ENCODE measurements around the gene SPRN. TPM values are rescaled to one million over a fixed set of nuclear protein-coding genes. Genes with fewer than 3 reads are reported as not detected.

Gene SPRN
- total and polyA plus RNA-seq, 11 donors, result 0.04 to 0.25 (median 0.11) TPM; not detected in 6

GRCh38 chr10:133467286-133467911 is 43.0 kb upstream of the SPRN start:
- no peaks in the 10 kb centered on the region for H3K4me1 ChIP-seq
- H3K27ac ChIP-seq, result no peak overlapping the region
- TF ChIP-seq POLR2A (IDR thresholded peaks at IDR 0.05) (no peak), CTCF (IDR thresholded peaks at IDR 0.05) (no peak)
- ATAC-seq (no peak), DNase-seq (no peak)
- intact Hi-C loops (cut with DNase I), result no loop called here
- WGBS, 4 donors, result 87 to 96% (median 89%) methylated on average over 15 to 17 of the region's 17 CpGs
- peaks cover 0 to 3% (median 0%) of the 10 kb centered on the region in 9 donors for H3K36me3 ChIP-seq
- H3K9me3 ChIP-seq, result peaks cover 0 to 8% (median 0%) of the 10 kb centered on the region in 12 donors
- peaks cover 0 to 16% (median 0%) of the 10 kb centered on the region in 9 donors for H3K27me3 ChIP-seq
- no peak overlapping the region for H3K4me3 ChIP-seq

DNA sequence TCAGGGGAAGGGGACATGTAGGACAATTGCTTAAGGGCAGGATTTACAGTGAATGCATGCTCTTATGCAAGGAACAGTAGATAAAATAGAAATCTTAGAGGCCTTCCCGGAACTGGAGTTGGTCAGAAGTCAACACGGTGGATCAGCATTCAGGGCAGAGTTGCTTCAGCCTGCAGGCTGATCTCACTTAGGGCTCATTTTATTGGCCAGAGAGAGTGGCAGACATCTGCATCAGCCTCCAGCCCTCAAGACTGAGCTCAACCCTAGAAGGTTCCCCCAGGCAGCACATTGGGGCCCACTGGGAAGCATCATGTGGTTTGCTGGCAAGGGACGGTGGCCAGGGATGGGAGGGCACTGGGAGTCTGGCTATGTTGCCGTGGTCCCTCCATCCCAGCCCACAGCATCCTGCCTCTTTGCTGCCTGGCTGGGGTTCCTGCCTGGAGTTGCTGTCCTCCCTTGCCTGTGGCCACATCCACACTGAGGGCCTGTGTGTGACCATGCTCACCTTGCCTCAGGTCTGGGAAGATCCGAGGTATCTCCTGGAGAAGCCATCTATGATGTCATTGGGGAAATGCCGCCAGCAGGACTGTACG is 42.4 kb upstream of the SPRN start:
- TF ChIP-seq POLR2A (IDR thresholded peaks at IDR 0.05) (no peak), CTCF (IDR thresholded peaks at IDR 0.05) (no peak)
- Histone ChIP-seq H3K27ac (no peak overlapping the region), H3K36me3 (peaks cover 0 to 3% (median 0%) of the 10 kb centered on the region in 9 donors), H3K27me3 (peaks cover 0 to 16% (median 0%) of the 10 kb centered on the region in 9 donors), H3K4me1 (no peaks in the 10 kb centered on the region), H3K4me3 (no peak overlapping the region), H3K9me3 (peaks cover 0 to 8% (median 0%) of the 10 kb centered on the region in 12 donors)
- WGBS, 4 donors, result 90 to 95% (median 92%) methylated on average over 5 to 7 of the region's 7 CpGs
- no peak for ATAC-seq
- intact Hi-C loops (cut with DNase I), result no loop called here
- no peak for DNase-seq

DNA sequence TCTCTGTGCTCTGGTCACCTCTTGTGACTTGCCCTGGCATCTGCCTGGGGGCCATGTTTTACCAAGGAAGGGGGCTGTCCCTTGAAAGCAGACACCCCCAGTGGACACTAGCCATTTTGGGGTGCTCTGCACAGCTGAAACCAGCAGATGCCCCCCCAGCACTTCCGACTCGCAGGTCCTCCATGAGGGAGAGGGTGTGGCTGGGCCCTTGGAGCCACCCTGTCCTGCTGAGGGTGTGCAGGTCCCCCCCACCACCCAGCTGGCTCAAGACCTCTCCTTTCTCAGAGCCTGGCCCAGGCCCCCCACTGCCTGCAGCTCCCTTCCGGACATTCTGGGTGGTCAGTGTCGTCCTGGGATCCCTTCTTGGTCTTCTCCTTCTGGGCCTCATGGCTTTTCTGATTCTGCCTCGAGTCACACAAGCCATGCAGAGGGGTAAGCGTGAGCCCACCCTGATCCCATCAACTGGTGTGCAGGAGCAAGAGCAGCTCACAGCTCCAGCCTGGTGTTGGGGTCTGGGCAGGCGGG is 41.6 kb upstream of the SPRN start:
- intact Hi-C loops (cut with DNase I), result no loop called here
- 83 to 95% (median 87%) methylated on average over 6 to 7 of the region's 7 CpGs for WGBS, 4 donors
- Histone ChIP-seq H3K27me3 (peaks cover 0 to 16% (median 0%) of the 10 kb centered on the region in 9 donors), H3K4me1 (no peaks in the 10 kb centered on the region), H3K36me3 (peaks cover 0 to 3% (median 0%) of the 10 kb centered on the region in 9 donors), H3K4me3 (no peak overlapping the region), H3K27ac (no peak overlapping the region), H3K9me3 (peaks cover 0 to 8% (median 0%) of the 10 kb centered on the region in 12 donors)
- ATAC-seq (no peak), DNase-seq (no peak)
- TF ChIP-seq CTCF (IDR thresholded peaks at IDR 0.05), result no peak
- TF ChIP-seq POLR2A (IDR thresholded peaks at IDR 0.05), result no peak

- Histone ChIP-seq H3K4me1 (no peaks in the 10 kb centered on the region), H3K27ac (no peak overlapping the region), H3K27me3 (peaks cover 0 to 16% (median 0%) of the 10 kb centered on the region in 9 donors), H3K36me3 (peaks cover 0 to 3% (median 0%) of the 10 kb centered on the region in 9 donors), H3K4me3 (no peak overlapping the region), H3K9me3 (peaks cover 0 to 8% (median 0%) of the 10 kb centered on the region in 12 donors)
- DNase-seq (no peak), ATAC-seq (no peak)
- TF ChIP-seq CTCF (IDR thresholded peaks at IDR 0.05) (no peak), POLR2A (IDR thresholded peaks at IDR 0.05) (no peak)
- WGBS, 4 donors, result 23 to 33% (median 26%) methylated on average over 26 to 55 of the region's 55 CpGs
- intact Hi-C loops (cut with DNase I), result no loop called here
Observed at GRCh38 chr10:133465191-133465949, 40.9 kb upstream of the SPRN start.

Data from heart left ventricle (tissue), 16 donors.